ENCODE measurements around the gene OPRD1.
"Not testable (repeated sequence)": the region's sequence is repeated elsewhere in the genome, so short reads cannot be mapped to it uniquely, and the experiment has no call there.

DNA sequence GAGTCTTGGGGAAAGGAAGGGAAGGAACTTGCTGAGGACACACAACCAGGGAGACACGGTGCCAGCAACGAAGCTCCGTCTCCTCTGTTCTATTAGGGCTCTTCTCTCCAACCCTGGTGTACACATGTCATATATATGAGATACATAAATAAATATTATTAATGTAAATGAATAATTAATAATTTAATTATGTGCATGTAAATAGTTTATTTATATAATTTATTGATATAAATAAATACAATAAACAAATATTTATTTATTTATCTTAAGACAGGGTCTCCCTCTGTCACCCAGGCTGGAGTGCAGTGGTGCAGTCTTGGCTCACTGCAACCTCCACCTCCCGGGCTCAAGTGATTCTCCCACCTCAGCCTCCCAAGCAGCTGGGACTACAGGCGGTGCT lies 17.4 kb upstream of the OPRD1 start:
- TF ChIP-seq, protein P1, sequence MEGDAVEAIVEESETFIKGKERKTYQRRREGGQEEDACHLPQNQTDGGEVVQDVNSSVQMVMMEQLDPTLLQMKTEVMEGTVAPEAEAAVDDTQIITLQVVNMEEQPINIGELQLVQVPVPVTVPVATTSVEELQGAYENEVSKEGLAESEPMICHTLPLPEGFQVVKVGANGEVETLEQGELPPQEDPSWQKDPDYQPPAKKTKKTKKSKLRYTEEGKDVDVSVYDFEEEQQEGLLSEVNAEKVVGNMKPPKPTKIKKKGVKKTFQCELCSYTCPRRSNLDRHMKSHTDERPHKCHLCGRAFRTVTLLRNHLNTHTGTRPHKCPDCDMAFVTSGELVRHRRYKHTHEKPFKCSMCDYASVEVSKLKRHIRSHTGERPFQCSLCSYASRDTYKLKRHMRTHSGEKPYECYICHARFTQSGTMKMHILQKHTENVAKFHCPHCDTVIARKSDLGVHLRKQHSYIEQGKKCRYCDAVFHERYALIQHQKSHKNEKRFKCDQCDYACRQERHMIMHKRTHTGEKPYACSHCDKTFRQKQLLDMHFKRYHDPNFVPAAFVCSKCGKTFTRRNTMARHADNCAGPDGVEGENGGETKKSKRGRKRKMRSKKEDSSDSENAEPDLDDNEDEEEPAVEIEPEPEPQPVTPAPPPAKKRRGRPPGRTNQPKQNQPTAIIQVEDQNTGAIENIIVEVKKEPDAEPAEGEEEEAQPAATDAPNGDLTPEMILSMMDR (IDR thresholded peaks at IDR 0.05) = not testable (repeated sequence)
- TF ChIP-seq POLR2A (IDR thresholded peaks at IDR 0.05) = not testable (repeated sequence)

Measured in esophagus squamous epithelium (tissue), 4 donors.